Thoracic aorta (tissue), 2 donors: ENCODE measurements around the gene TRIM69. TPM values are rescaled to one million over a fixed set of nuclear protein-coding genes. Genes with fewer than 3 reads are reported as not detected.
"Not testable (repeated sequence)": the region's sequence is repeated elsewhere in the genome, so short reads cannot be mapped to it uniquely, and the experiment has no call there.

ENCODE experiments used
- ATAC-seq: fragments of 150-250 bp; one replicate; pipeline ENCODE4 v1.8.0; 2017; ENCODE audit warnings: low read depth; ENCODE audit not compliant: insufficient number of reproducible peaks, low FRiP score
- DNase-seq: peaks from one replicate; pipeline ENCODE4 v3.0.0-alpha.2; 2020; ENCODE audit warnings: low spot score
- H3K27ac ChIP-seq, 2 donors: fragments of 200-600 bp; sonication (generic); 1 replicate in 1 of 2; 2 replicates in 1 of 2; pipeline ENCODE4 v1.5.1; 2016; ENCODE audit warnings: mild to moderate bottlenecking in 2 of 2, moderate library complexity in 2 of 2
- H3K27me3 ChIP-seq: fragments of 200-600 bp; sonication (generic); replicated peaks from 2 replicates; pipeline ENCODE4 v1.6.0; 2016; ENCODE audit warnings: mild to moderate bottlenecking; ENCODE audit not compliant: insufficient read depth
- H3K36me3 ChIP-seq: fragments of 200-600 bp; sonication (generic); one replicate; pipeline ENCODE4 v1.5.1; 2016
- H3K4me1 ChIP-seq, 2 donors: fragments of 200-600 bp; sonication (generic); 1 replicate in 1 of 2; 2 replicates in 1 of 2; pipeline versions ENCODE4 v1.5.1 to v1.6.0; 2016; ENCODE audit warnings: low read depth in 2 of 2, mild to moderate bottlenecking in 1 of 2; ENCODE audit not compliant: control insufficient read depth in 1 of 2
- H3K4me3 ChIP-seq: fragments of 200-600 bp; sonication (generic); 2 replicates; pipeline ENCODE4 v1.5.1; 2016; ENCODE audit warnings: mild to moderate bottlenecking
- H3K9me3 ChIP-seq: fragments of 200-600 bp; sonication (generic); 2 replicates; pipeline ENCODE4 v1.5.1; 2016
- CTCF ChIP-seq: fragments of 200-600 bp; sonication (generic); IDR thresholded peaks from one replicate; pipeline ENCODE4 v1.5.1; 2019; ENCODE audit warnings: antibody characterized with exemption
- total RNA-seq, 2 donors: library from RNA; depleted of rRNA; stranded (reverse); fragments of >200 nt; gene quantifications; one replicate each; pipeline versions ENCODE4 v1.1.0 to v1.2.3, GENCODE V29; 2016

TRIM69 gene
- total RNA-seq, 2 donors from 2014 or later: 10.4 to 65.0 TPM

GRCh38 chr15:44722011-44722410, 14.3 kb upstream of the TRIM69 start:
- DNase-seq (no peak), ATAC-seq (no peak)
- Histone ChIP-seq H3K4me3 (no peak overlapping the region), H3K36me3 (peaks cover 17% of the 10 kb centered on the region), H3K27me3 (no peaks in the 10 kb centered on the region), H3K27ac (no peak overlapping the region), H3K9me3 (no peaks in the 10 kb centered on the region), H3K4me1 (peaks cover 11 to 12% of the 10 kb centered on the region in 2 donors)
- TF ChIP-seq CTCF: no peak

GRCh38 chr15:44726136-44726535, 10.2 kb upstream of the TRIM69 start:
- Histone ChIP-seq H3K4me3 (peak overlapping the region; percentile 49), H3K4me1 (peaks cover 23 to 37% of the 10 kb centered on the region in 2 donors), H3K9me3 (no peaks in the 10 kb centered on the region), H3K27ac (peak overlapping the region; percentile 94 to 95), H3K27me3 (no peaks in the 10 kb centered on the region), H3K36me3 (no peaks in the 10 kb centered on the region)
- ATAC-seq: no peak
- DNase-seq: no peak
- no peak for TF ChIP-seq CTCF

- Histone ChIP-seq H3K27ac (peak overlapping the region; percentile 94 to 95), H3K4me3 (peak overlapping the region; percentile 49), H3K9me3 (no peaks in the 10 kb centered on the region), H3K36me3 (no peaks in the 10 kb centered on the region), H3K27me3 (no peaks in the 10 kb centered on the region), H3K4me1 (peaks cover 23 to 37% of the 10 kb centered on the region in 2 donors)
- no peak for DNase-seq
- ATAC-seq: peak; percentile 7
- TF ChIP-seq CTCF: no peak
Observed at GRCh38 chr15:44726568-44727484, 9.5 kb upstream of the TRIM69 start.

GRCh38 chr15:44727485-44728231, 8.7 kb upstream of the TRIM69 start:
- peak overlapping the region; percentile 86 for H3K4me3 ChIP-seq
- peaks cover 20 to 37% of the 10 kb centered on the region in 2 donors for H3K4me1 ChIP-seq
- ATAC-seq (no peak), DNase-seq (no peak)
- no peaks in the 10 kb centered on the region for H3K27me3 ChIP-seq
- TF ChIP-seq CTCF: no peak
- peak overlapping the region; percentile 94 to 95 for H3K27ac ChIP-seq
- H3K9me3 ChIP-seq: no peaks in the 10 kb centered on the region
- H3K36me3 ChIP-seq: no peaks in the 10 kb centered on the region

- not testable (repeated sequence) for DNase-seq, H3K36me3 ChIP-seq, ATAC-seq, H3K9me3 ChIP-seq, H3K27me3 ChIP-seq
- peak overlapping the region; percentile 94 to 95 for H3K27ac ChIP-seq
- peak overlapping the region; percentile 86 for H3K4me3 ChIP-seq
- H3K4me1 ChIP-seq: peaks cover 20 to 37% of the 10 kb centered on the region in 2 donors
Observed at GRCh38 chr15:44728232-44728575, 8.1 kb upstream of the TRIM69 start.
